Right lobe of liver (tissue), 6 donors: ENCODE results near the gene IRF2. TPM values are rescaled to one million over a fixed set of nuclear protein-coding genes. Genes with fewer than 3 reads are reported as not detected.

ENCODE experiments used
- ATAC-seq, 4 donors: fragments of 200-7000 bp; cut with Tn5 transposase; one replicate each; pipeline ENCODE4 v1.9.1; 2020; ENCODE audit warnings: mild to moderate bottlenecking in 4 of 4, moderate library complexity in 4 of 4
- DNase-seq, 3 donors: peaks; one replicate each; pipeline ENCODE4 v3.0.0-alpha.2; 2020
- H3K27ac ChIP-seq, 3 donors: fragments of 200-600 bp; one replicate each; pipeline ENCODE4 v1.8.0; 2022
- H3K27me3 ChIP-seq, 2 donors: fragments of 200-600 bp; one replicate each; pipeline ENCODE4 v1.8.0; 2022
- H3K36me3 ChIP-seq, 4 donors: fragments of 200-600 bp; sonication (generic) in 1 of 4; one replicate each; pipeline versions ENCODE4 v1.5.1 to v1.8.0; 2017 to 2022; ENCODE audit warnings: control low read depth in 1 of 4
- H3K4me1 ChIP-seq, 4 donors: fragments of 200-600 bp; sonication (generic) in 1 of 4; one replicate each; pipeline versions ENCODE4 v1.5.1 to v1.8.0; 2017 to 2022; ENCODE audit warnings: control low read depth in 1 of 4
- H3K4me3 ChIP-seq, 3 donors: fragments of 200-600 bp; one replicate each; pipeline ENCODE4 v1.8.0; 2022
- H3K9me3 ChIP-seq, 4 donors: fragments of 200-600 bp; sonication (generic) in 1 of 4; one replicate each; pipeline versions ENCODE4 v1.5.1 to v1.8.0; 2017 to 2022; ENCODE audit warnings: control low read depth in 1 of 4
- CTCF ChIP-seq, 4 donors: fragments of 200-600 bp in 3 of 4; fragments of 450-650 bp in 1 of 4; IDR thresholded peaks; one replicate each; pipeline versions ENCODE4 v1.5.1 to v1.8.0; 2016 to 2022; ENCODE audit warnings: antibody characterized with exemption in 4 of 4, mild to moderate bottlenecking in 2 of 4
- POLR2A ChIP-seq: fragments of 450-650 bp; IDR thresholded peaks from one replicate; pipeline ENCODE4 v1.6.1; 2017; ENCODE audit warnings: antibody characterized with exemption, mild to moderate bottlenecking
- WGBS: methylation state at CpG from one replicate; pipeline ENCODE4 v1.1.6; 2018; ENCODE audit warnings: low coverage, low lambda C conversion rate; ENCODE audit not compliant: insufficient coverage; ENCODE audit errors: missing lambda C conversion rate; 5-methylcytosine and 5-hydroxymethylcytosine counted together
- intact Hi-C, 2 donors: fragments of 100-400 bp; cut with DNase I; formaldehyde crosslinking; loops; one replicate each; pipeline versions ENCODE4 v1.11.2 to v1.14.1; 2022
- total RNA-seq, 6 experiments: library from RNA; depleted of rRNA in 2 of 6; stranded (reverse); fragments of >200 nt in 2 of 6; fragmentation: NEBNext Ultra II Directional in 3 of 6; extraction: Animal tissue kit (Norgen Biotek cat#: 25700) in 3 of 6; gene quantifications; one replicate each; pipeline versions ENCODE4 v1.1.0 to v1.2.4, GENCODE V29; 2016 to 2023
- donor health status: DM: no; HTN: yes; CAD: no.
- donor health status: DM: no; HTN: no; CAD: no.
- donor health status: DM: no; HTN: no; CAD: no.
- donor health status: DM: no; HTN: yes; CAD: no.
- donor health status: DM: no; HTN: yes; CAD: no.

The IRF2 gene
- total RNA-seq, 6 experiments from 2014 or later = 16.9 to 29.0 (median 21.3) TPM

- H3K9me3 ChIP-seq = no peaks in the 10 kb centered on the region
- 87% methylated on average over 15 of the region's 24 CpGs for WGBS
- H3K27me3 ChIP-seq = no peaks in the 10 kb centered on the region
- intact Hi-C loops = no loop called here
- no peak overlapping the region for H3K4me3 ChIP-seq
- peaks cover 0 to 17% (median 11%) of the 10 kb centered on the region in 4 donors for H3K4me1 ChIP-seq
- ATAC-seq (no peak), DNase-seq (peak in 1 of 3 donors; percentile 37)
- TF ChIP-seq CTCF (IDR thresholded peaks at IDR 0.05) (no peak), POLR2A (no peak)
- peaks cover 0 to 66% (median 8%) of the 10 kb centered on the region in 4 donors for H3K36me3 ChIP-seq
- H3K27ac ChIP-seq = no peak overlapping the region
Observed at GRCh38 chr4:184389978-184390900, 84.1 kb downstream of the IRF2 start.

GRCh38 chr4:184388106-184388505 lies 86.2 kb downstream of the IRF2 start:
- WGBS = 74% methylated on average over 4 of the region's 6 CpGs
- DNase-seq (peak in 1 of 3 donors; percentile 31), ATAC-seq (no peak)
- Histone ChIP-seq H3K36me3 (peaks cover 0 to 48% (median 7%) of the 10 kb centered on the region in 4 donors), H3K27ac (no peak overlapping the region), H3K4me1 (peaks cover 7 to 37% (median 23%) of the 10 kb centered on the region in 4 donors), H3K27me3 (no peaks in the 10 kb centered on the region), H3K4me3 (no peak overlapping the region), H3K9me3 (no peaks in the 10 kb centered on the region)
- TF ChIP-seq CTCF (IDR thresholded peaks at IDR 0.05) = no peak
- TF ChIP-seq POLR2A = no peak
- intact Hi-C loops = no loop called here

- whole genome bisulfite sequencing = 46% methylated on average over 6 of the region's 6 CpGs
- intact Hi-C loops = no loop called here
- Histone ChIP-seq H3K27me3 (no peaks in the 10 kb centered on the region), H3K9me3 (no peaks in the 10 kb centered on the region), H3K36me3 (peaks cover 0 to 40% (median 7%) of the 10 kb centered on the region in 4 donors), H3K4me3 (no peak overlapping the region), H3K4me1 (peaks cover 7 to 44% (median 27%) of the 10 kb centered on the region in 4 donors), H3K27ac (peak overlapping the region in 2 of 3 donors; percentile 2 to 41)
- DNase-seq (peak in 1 of 3 donors; percentile 19), ATAC-seq (no peak)
- TF ChIP-seq POLR2A (no peak), CTCF (IDR thresholded peaks at IDR 0.05) (no peak)
Observed at GRCh38 chr4:184387351-184387750, 87.0 kb downstream of the IRF2 start.

- 76% methylated on average over 10 of the region's 10 CpGs for WGBS
- Histone ChIP-seq H3K4me1 (peaks cover 7 to 54% (median 30%) of the 10 kb centered on the region in 4 donors), H3K27ac (peak overlapping the region; percentile 87 to 90 (median 88)), H3K4me3 (no peak overlapping the region), H3K9me3 (no peaks in the 10 kb centered on the region), H3K27me3 (no peaks in the 10 kb centered on the region), H3K36me3 (peaks cover 0 to 32% (median 3%) of the 10 kb centered on the region in 4 donors)
- DNase-seq (peak in 1 of 3 donors; percentile 40), ATAC-seq (no peak)
- no peak for TF ChIP-seq CTCF (IDR thresholded peaks at IDR 0.05)
- TF ChIP-seq POLR2A = no peak
- intact Hi-C loops = no loop called here
Observed at GRCh38 chr4:184386271-184386781, 88.0 kb downstream of the IRF2 start.
